T-helper 9 cell (primary cell): Measurements from ENCODE around the gene STRA6.
"Not testable (repeated sequence)": the region's sequence is repeated elsewhere in the genome, so short reads cannot be mapped to it uniquely, and the experiment has no call there.

Experiments
- DNase-seq: peaks from one replicate; pipeline ENCODE4 v3.0.0-alpha.2; 2020

Gene STRA6

GRCh38 chr15:74179101-74179841 is 23.3 kb downstream of the STRA6 start:
- DNase-seq, result no peak

DNA sequence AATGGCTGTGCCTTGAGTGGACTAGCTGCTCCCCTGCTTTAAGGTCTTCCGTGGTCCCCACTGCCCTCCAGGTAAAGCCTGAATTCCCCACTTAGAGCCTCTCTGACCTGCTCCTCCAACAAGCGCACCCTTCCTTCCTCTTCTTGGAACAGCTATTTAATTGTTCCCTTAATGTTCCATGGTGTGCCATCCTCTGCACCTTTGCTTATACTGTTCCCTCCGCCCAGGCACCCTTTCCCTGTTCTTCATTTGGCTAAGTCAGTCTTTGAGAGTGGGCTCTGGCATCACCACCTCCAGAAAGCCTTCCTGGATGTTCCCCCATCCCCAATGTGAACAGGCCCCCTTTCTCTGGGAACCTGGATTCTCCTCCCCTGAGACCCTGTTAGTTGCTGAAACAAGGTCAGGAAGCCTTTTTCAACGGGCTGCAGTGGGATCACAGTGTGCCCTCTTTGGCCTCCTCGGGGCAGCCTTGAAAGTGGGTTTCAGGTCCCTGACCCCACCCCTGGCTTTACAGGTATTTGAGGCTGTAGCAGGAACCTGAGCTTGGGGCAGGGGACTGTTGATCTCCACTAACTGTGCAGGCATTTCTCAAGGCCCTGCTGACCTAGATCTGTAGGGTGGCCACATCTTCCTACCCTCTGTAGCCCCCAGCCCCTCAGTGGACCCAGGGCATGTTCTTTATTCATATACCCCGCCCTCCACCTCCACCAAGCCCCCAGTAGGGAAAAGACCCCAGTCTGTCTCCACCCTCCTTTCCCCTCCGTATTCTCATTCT is 24.1 kb downstream of the STRA6 start:
- DNase-seq, result no peak

DNA sequence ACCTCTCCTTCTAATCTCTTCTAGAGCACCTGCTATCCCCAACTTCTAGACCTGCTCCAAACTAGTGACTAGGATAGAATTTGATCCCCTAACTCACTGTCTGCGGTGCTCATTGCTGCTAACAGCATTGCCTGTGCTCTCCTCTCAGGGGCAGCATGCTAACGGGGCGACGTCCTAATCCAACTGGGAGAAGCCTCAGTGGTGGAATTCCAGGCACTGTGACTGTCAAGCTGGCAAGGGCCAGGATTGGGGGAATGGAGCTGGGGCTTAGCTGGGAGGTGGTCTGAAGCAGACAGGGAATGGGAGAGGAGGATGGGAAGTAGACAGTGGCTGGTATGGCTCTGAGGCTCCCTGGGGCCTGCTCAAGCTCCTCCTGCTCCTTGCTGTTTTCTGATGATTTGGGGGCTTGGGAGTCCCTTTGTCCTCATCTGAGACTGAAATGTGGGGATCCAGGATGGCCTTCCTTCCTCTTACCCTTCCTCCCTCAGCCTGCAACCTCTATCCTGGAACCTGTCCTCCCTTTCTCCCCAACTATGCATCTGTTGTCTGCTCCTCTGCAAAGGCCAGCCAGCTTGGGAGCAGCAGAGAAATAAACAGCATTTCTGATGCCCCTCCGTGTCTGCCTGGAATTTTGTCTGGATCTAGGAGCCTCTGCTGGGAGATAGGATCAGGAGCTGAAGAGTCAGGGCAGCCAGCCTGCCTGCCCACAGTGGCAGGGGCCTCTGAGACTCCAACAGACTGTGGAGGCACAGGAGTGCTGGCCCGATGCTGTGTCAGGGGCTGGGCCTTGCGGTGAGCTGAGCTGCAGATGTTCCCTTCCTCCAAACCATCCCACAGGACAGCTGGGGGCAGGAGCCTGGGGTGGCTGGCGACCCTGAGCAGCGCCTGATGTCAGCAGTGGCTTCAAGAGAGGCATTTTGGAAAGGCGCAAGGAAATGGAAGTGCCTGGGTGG is 26.0 kb downstream of the STRA6 start:
- no peak for DNase-seq

DNA sequence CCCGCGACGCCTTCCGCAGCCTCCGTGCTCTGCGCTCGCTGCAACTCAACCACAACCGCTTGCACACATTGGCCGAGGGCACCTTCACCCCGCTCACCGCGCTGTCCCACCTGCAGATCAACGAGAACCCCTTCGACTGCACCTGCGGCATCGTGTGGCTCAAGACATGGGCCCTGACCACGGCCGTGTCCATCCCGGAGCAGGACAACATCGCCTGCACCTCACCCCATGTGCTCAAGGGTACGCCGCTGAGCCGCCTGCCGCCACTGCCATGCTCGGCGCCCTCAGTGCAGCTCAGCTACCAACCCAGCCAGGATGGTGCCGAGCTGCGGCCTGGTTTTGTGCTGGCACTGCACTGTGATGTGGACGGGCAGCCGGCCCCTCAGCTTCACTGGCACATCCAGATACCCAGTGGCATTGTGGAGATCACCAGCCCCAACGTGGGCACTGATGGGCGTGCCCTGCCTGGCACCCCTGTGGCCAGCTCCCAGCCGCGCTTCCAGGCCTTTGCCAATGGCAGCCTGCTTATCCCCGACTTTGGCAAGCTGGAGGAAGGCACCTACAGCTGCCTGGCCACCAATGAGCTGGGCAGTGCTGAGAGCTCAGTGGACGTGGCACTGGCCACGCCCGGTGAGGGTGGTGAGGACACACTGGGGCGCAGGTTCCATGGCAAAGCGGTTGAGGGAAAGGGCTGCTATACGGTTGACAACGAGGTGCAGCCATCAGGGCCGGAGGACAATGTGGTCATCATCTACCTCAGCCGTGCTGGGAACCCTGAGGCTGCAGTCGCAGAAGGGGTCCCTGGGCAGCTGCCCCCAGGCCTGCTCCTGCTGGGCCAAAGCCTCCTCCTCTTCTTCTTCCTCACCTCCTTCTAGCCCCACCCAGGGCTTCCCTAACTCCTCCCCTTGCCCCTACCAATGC is 27.1 kb downstream of the STRA6 start:
- DNase-seq, result no peak

DNA sequence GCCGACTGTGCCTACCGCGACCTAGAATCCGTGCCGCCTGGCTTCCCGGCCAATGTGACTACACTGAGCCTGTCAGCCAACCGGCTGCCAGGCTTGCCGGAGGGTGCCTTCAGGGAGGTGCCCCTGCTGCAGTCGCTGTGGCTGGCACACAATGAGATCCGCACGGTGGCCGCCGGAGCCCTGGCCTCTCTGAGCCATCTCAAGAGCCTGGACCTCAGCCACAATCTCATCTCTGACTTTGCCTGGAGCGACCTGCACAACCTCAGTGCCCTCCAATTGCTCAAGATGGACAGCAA is 27.7 kb downstream of the STRA6 start:
- DNase-seq, result no peak

DNA sequence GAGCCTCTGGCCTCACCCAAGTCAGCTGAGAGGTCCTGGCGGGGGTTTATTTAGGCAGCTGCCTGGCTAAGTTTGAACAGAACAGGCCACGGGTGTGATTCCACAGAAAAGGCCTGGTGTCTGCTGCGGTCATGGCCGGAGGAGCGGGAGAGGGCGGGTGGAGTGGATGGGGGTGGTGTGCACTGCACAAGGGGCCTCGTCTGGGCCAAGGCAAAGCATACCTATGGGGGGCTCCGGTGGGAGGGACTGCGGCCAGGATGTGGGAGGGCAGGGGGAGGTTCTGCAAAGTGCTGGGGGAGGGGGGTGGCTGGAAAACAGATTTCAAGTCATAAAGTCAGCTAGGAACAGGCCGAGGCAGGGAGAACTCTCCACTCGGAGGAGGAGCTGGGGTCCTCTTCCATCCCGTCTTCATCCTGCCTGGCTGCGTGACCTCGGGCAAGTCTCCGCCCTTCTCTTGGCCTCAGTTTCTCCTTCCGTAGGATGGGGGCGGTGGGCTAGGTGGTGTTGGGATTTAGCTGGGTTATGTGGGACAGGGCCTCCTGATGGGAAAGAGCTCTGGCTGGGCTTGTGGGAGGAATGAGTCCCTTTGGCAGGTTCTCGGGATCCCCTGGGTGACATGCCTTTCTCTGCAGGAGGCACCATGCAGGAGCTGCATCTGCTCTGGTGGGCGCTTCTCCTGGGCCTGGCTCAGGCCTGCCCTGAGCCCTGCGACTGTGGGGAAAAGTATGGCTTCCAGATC is 28.2 kb downstream of the STRA6 start:
- no peak for DNase-seq

- no peak for DNase-seq
Measured at GRCh38 chr15:74173380-74174218, 29.0 kb downstream of the STRA6 start, which contains the start of gene ISLR. Gene ISLR, plus strand, starts transcription at chr15:74173710. Its CDS starts 1,149 bp downstream, at chr15:74174859.

GRCh38 chr15:74172701-74173379 is 29.7 kb downstream of the STRA6 start:
- DNase-seq, result no peak

DNA sequence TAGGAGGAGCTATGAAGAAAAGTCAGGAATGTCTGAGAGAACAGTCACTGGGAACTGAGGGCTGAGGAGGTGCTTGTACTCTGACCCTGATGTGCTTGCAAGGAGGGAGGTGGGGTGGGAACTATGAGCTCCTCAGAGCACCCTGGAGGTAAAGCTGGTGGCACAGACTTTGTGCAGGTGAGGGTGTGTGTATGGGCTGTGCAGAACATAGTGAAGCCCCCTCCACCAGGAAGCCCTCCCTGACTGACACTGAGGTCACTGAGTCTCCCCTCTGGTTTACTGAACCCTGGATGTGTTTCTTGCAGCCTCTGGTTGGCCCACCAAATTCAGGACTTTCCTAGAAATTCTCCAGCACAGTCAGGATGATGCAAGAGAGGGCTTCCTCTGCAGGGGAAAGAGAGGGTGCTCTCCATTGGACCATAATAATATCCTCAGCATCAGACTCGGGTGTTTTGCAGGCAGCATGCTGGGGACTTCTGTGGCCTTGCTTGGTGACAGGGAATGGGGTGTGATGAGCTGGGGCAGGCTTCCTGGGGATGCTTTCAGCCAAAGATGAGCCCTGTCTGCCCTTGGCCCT is 30.5 kb downstream of the STRA6 start:
- DNase-seq, result no peak

DNA sequence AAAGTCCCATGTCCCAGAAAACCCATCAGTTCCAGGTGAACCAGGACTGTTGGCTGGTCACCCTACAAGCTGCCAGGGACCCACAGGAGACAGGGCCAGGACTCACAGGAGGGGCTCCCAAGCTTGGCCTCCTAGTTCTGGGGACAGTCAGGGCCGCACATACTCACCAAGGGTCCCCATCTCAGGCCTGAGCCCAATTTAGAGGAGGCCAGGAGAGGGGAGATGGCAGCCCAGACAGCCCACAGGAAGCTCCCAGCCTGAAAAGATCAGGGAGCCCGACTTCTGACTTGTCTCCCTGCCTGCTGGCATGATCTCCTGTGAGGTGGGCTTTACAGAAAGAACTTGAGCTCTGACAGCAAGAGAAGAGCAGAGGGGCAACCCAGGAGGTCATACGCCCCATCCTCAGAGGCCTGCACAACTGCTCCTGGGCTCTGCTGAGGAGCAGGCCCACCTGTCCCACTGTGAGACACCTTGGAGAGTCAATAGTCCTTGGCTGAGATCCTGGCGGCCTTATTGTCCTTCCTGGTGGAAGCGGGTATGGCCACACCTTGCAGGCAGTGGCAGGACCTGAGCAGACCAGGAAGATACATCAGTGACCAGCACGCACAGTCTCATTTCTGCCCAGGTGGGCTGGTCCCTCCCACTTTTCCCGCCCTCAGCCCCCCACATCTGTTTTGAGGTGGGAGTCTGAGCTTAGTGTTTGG is 31.6 kb downstream of the STRA6 start:
- DNase-seq, result no peak

GRCh38 chr15:74170071-74170844 is 32.3 kb downstream of the STRA6 start:
- no peak for DNase-seq

- no peak for DNase-seq
Measured at GRCh38 chr15:74168711-74169126, 33.9 kb downstream of the STRA6 start.

- no peak for DNase-seq
Measured at GRCh38 chr15:74167891-74168331, 34.7 kb downstream of the STRA6 start.

DNA sequence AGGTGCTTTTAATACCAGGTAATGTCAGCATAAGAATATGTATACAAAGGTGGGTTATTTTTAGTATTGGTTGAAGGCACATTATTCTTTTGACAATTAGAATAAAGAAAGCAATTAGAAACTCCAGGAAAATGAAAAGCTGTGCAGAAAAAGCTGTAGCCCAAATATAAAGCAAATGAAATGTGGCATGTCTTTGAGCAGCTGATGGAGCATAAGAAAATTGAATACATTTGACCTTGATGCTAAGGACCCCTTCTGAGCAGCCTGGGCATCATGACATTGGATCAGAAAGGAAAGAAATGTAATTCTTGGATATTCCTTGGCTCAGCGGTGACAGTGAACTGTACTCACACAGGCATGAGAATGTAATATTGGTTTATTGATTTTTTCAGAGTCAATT is 37.1 kb downstream of the STRA6 start:
- DNase-seq, result no peak

DNA sequence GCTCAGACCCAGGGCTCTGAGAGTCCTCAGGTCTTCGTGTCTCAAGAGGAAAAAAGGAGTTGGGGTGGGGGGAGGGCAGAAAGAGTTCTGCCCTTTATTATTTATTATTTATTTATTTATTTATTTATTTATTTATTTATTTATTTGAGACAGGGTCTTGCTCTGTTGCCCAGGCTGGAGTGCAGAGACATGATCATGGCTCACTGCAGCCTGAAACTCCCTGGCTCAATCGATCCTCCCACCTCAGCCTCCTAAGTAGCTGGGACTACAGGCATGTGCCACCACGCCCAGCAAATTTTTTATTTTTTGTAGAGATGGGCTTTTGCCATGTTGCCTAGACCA is 40.4 kb downstream of the STRA6 start:
- DNase-seq, result not testable (repeated sequence)

GRCh38 chr15:74160390-74160789 is 42.2 kb downstream of the STRA6 start:
- not testable (repeated sequence) for DNase-seq

GRCh38 chr15:74159773-74160172 is 42.8 kb downstream of the STRA6 start:
- no peak for DNase-seq
